Measurements from ENCODE around the gene ATP6V1D.
"Not testable (repeated sequence)": the region's sequence is repeated elsewhere in the genome, so short reads cannot be mapped to it uniquely, and the experiment has no call there.

Gene ATP6V1D

DNA sequence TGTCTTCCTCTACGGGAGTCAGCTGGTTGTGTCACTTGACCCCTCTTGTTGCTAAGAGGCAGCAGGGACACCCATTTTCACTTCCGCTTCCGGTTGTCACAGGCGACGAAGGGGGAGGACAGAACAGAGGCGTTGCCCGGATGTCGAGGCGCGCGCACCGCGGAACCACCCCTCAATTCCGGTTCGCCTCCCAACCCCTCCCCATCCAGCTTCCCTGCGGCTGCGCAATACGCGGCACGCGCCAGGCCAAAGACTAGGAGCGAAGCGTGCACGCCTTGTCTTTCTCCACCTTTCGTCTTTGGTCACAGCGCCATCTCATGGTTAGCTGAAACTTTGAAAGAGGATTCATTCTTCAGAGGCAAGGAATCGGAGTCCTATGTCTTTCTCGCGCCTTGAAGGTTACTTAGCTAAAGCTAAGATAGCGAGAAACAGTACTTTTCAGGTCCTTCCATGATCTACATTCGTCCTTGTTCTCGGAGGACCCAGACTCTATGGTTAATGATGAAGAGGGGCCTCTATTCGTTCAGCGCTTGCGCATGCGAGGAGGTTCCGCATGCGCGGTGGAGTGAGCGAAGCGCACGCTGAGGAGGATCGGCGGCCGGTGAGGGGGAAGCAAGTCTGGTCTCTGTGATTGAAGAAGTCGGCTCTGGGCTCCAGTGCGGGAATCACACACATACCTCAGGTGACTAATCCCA lies at the start of gene ATP6V1D, which contains the start of gene EIF2S1:
TSS of gene ATP6V1D (minus strand) at position 30 of the 695 bp plus-strand sequence. CDS start 106 bp downstream, outside the sequence.
TSS of gene EIF2S1 (plus strand) at position 554 of the 695 bp plus-strand sequence. CDS start 4,440 bp downstream, outside the sequence.
- DNase-seq = peak; percentile 100

DNA sequence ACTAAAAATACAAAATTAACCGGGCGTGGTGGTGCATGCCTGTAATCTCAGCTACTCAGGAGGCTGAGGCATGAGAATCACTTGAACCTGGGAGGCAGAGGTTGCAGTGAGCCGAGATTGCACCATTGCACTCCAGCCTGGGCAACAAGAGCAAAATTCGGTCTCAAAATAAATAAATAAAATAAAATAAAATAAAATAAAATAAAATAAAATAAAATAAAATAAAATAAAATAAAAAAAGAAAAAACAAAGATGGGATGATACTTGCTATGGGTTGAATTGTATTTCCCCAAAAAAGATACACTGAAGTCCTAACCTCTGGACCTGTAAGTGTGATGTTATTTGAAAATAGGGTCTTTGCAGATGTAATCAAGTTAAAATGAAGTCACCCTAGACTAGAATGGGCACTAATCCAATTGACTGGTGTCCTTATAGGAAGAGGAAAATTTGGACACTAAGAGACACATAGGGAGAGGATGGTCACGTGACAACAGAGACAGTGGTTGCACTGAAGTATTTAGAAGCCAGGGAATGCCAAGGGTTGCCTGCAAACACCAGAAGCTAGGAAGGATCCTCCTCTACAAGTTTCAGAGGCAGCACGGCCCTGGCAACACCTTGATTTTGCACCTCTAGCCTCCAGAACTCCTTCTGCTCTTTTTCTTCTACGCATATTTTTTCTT lies 48.7 kb upstream of the ATP6V1D start:
- DNase-seq = not testable (repeated sequence)

DNA sequence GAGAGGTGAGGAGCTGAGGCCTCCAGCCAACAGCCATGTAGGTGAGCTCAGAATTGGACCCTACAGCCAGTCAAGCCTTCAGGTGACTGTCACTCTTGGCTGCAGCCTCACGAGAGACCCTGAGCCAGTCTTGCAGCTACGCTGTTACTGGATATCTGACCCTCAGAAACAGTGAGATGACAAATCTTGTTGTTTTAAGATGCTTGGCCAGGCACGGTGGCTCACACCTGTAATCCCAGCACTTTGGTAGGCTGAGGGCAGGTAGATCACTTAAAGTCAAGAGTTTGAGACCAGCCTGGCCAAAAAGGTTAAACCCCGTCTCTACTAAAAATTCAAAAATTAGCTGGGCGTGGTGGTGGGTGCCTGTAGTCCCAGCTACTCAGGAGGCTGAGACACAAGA lies 46.2 kb upstream of the ATP6V1D start:
- no peak for DNase-seq

DNA sequence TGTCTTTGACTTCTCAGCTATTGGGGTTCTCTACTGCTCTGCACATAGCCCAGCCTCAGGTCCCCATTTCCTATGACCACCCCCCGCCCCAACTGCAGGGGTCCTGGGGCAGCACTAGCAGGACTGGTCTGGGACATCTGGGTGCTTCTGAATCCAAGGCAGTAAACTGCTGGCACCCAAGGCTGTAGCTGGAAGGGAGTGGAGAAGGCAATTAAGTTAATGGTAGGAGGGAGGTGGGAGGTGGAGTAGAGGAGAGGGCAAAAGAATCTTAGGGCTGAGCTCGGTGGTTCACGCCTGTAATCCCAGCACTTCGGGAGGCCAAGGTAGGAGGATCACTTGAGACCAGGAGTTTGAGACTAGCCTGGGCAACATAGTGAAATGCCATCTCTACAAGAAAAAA lies 40.8 kb upstream of the ATP6V1D start:
- DNase-seq = no peak

DNA sequence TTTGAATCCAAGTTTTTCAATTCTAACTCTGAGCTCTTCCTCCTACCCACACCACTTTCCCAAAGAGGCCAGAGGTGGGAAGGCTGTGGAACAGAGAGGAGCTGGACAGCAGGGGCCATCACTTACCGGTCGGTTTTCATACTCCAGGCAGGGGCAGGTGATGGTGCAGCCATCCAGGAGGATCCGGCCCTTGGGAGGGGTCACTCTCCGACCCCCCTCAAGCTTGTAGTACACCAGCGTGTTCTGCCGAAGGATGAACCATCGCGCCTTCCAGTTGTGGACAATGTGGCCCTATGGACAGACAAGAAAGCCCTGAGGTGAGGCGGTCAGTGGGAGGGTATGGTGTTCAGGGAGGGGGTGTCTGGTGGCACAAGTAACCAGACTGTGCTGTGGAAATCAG lies 37.9 kb upstream of the ATP6V1D start:
- no peak for DNase-seq

DNA sequence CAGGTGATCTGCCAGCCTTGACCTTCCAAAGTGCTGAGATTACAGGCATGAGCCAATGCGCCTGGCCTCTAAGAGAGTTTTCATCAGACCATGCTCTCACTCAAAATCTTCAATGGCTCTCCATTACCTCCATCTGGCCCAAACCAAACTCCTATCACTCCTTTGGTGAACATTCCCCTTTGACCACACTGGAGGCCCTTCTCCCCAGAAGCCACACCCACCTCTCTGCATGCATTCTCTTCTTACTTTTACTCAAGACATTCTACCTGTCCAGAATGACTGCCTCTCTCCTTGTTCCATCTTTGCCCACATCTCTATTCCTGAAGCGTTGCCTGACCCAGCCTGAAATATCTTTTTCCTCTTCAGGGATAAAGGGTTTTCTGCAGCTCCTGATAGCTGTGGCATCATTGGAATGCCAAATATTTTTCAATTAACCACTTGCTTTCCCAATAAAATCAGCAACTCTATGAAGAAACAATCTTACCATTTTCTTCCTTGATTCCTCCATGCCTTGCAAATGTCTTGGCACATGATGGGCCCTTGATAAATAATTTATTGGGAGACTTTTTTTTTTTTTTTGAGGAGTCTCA lies 36.9 kb upstream of the ATP6V1D start:
- no peak for DNase-seq

DNA sequence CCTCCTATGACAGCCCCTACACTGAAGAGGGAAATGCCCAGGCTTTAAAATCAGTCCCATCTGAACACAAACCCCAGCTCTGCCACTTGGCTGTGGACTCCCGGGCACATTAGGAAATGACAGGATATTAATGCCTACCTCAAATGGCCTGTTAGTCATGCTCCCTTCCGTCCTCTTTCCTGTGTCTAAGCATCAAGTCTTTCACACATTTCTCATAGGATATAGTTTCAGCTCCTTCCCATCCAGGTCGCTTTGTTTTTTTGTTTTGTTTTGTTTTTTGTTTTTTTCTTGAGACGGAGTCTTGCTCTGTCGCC lies 36.2 kb upstream of the ATP6V1D start:
- no peak for DNase-seq

DNA sequence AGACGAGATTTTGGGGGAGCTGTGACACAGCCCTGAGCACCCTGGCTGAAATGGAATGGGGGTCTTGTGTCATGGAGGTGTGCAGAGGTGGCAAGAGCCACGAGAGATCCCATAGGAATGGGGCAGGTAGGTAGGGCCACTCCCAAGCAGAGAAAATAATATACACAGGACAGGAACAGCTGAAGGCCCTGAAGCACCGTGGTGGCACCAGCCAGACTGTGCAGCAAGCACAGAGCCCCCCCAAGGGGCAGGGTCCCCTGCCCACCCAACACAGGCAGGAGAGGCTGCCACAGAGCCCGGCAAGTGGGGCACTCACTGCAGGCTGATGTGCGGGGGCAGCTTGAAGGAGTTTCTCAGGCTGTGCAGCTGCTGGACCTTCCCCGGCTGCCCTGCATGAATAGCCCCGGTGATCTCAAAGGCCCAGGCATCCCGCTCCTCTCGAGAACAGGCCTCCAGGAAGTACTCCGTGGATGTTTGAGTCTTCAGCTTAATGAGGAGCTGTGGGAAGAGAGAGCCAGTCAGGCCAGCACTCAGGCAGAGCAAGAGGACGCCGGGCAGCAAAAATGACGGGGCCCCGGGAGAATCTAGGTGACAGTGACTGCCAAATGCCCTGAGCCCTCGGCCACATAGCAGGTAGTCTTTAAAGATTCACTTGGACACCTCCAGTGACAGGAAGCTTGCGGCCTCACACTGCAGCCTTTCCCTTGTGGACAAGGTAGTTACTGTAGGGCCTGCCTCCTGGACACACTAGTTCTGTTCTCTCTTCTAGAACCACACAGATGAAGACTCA lies 35.7 kb upstream of the ATP6V1D start:
- no peak for DNase-seq

DNA sequence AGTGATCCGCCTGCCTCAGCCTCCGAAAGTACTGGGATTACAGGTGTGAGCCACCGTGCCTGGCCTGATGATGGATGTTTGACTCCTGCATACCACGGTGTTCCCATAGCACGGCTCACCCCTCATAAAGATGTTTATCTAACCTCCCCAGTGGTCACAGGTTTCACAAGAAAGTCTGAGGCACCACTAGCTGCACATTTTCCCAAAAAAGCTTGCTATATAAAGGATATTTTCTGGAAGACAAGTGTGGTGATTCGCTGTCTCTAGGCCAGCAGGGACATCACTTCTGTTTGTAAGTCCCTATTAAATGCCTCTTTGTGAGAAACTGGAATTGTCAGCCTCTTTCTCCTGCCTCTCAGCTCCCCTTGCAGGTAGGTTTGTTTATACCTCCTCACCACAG lies 34.1 kb upstream of the ATP6V1D start:
- DNase-seq = no peak

DNA sequence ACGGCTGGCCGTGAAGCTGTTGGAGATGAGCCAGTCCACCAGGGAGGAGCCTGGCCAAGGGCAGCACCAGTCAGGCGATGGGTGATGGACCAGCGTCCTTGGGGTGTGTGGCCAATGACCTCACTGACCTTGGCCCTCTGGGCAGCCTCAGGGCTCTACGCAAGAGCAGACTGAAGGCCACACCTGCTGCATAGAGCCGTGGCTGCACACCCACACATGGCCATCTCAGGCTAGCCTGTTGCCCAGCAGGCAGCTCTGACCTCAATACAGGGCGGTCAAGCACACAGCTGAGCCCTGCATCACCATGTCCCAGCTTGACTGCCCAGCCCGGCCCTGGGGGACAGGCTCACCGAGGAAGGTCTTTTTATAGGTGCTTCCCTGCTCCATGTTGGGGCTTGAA lies 33.2 kb upstream of the ATP6V1D start:
- no peak for DNase-seq

DNA sequence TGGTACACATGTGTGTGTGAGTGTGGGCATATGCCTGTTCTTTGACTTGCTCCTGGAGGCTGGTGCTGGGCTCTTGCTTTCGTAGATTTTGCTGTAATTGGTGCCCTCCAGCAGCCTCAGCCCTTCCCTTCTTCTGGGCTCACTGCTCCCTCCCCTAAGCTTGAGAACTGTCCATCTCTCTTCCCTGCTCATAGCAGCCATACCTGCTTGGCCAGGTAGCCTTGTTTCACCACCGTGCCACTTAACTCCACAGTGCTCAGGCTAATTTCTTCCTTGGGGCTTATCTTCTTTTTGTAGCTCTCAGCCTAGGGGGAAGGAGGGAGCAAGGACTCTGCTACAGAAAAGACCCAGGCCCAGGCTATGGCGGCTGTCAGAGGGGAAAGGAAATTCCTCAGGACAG lies 32.5 kb upstream of the ATP6V1D start:
- no peak for DNase-seq

DNA sequence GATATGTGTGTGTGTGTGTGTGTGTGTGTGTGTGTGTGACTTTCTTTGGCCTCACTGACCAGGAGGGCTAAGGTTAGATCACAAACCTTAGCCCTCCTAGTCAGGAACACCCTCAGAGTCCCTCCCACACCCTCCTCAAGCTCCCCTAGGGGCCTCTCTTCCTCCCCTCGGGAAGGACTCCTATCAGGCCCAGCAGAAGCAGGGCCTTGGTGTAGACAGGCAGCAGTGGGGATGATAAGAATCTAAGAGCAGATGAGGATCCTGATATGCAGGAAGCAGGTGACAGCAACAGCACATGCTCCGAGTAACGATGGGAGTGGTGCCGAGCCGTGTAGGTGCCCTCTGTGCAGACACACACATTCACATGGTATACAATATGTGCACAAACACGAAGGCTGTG lies 31.7 kb upstream of the ATP6V1D start:
- DNase-seq = no peak

DNA sequence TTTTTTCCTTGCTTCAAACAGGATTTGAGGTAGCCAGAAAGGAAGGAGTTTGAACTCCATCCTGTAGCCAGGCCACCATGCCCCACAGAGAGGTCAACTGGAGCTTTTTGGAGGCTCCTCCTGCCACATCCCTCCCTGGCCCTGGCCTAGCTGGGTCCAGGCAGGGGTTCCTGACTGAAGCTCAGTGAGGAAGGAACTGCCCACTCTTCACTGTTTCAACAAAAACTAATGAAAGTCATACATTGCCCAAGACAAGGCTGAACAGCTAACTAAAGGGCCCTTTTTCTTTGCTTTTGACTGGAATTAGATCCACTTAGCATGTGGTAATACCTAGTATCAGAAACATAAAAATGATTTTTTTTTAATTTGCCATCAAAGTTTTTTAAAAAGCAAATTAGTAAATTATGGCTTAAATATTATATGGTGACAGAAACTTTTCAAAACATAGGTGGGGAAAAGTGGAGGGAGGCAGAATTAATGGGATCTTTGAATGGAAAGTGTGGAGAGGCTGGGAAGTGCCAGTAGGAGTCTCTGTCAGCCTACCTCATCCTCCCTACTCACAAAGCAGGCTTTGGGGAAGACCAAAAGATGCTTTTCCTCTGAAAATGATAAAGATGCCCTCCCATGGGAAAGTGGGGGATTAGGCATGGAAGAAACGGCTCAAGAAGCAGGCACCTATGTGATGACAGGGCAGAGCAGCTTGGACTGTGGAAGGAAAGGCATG lies 30.4 kb upstream of the ATP6V1D start:
- DNase-seq = no peak

DNA sequence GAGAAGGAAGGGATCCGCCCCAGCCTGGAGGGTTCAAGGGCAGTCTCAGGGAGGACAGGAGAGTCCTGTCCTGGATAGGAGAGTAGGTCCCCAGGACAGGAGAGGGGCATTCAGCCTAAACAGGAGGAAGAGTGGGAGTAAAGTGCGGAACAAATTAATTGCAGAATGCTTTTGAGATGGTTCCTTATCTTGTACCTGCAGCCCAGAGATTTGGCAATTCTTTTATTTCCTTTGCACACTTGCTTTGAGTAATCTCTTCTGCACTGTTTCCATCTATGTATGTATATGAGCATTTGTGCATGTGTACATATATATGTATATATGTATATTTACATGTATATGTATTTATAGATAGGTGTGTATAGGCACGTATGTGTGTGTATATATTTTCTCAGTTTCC lies 29.7 kb upstream of the ATP6V1D start:
- no peak for DNase-seq

DNA sequence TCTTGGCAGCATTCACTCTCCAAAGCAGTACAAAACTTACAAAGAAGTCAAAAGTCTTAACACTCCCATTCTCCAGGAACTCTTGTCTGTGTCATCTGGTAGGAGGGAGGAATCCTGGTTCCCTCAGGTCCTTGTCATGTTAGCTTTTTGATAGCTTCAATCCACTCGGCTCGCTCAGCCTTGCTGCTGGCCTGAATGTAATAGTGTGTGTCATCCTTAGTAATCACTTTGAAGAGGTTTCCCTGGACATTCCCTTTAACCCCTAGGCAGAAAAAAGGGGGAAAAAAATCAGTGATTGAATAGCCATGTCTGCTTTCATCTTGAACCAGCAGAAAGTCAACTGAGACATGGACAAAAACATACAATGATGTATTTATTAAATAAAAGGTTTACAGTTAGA lies 27.6 kb upstream of the ATP6V1D start:
- no peak for DNase-seq

DNA sequence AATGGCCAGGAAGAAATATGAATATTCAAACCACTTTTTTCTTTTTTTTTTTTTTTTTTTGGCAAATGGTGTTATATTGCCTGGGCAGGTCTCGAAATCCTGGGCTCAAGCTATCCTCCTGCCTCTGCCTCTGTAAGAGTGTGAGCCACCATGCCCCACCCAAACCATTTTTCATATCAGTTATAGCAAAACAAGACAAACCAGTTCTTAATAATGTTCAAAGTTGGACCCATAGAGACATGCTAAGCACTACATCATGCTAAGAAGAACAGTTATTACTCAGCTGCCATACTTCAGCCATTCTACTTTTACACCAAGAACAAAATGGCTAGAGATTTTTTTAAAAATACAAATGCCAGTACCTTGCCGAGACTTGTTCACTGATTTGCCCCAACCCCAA lies 26.0 kb upstream of the ATP6V1D start:
- DNase-seq = no peak

DNA sequence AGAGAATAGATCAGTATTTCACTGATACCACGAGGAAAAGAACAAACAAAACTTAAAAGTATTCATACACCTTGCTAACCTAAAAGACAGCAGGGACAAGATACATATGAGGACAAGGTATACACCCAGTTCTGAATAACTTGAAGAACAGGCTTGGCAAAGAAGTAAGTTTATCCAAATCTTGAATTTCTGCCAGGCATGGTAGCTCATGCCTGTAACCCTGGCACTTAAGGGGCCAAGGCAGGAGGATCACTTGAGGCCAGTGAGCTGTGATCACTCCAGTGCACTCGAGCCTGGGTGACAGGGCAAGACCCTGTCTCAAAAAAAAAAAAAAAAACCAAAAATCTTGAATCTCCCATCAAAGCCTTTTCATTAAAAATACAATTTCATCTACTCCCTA lies 25.5 kb upstream of the ATP6V1D start:
- no peak for DNase-seq

DNA sequence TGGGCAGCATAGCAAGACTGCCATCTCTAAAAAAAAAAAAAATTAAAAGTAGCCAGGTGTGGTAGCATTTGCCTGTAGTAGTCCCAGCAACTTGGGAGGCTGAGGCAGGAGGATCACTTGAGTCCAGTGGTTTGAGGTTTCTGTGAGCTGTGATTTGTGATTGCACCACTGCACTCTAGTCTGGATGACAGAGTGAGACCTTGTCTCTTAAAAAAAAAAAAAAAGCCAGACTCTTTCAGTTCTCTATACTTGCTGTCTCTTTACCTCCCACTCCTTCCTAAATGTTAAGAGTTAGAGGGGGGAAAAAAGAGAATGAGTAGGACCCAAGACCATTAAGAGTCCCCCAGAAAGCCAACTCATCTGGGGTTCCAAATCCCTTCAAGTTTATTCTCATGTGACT lies 18.3 kb upstream of the ATP6V1D start:
- DNase-seq = no peak

DNA sequence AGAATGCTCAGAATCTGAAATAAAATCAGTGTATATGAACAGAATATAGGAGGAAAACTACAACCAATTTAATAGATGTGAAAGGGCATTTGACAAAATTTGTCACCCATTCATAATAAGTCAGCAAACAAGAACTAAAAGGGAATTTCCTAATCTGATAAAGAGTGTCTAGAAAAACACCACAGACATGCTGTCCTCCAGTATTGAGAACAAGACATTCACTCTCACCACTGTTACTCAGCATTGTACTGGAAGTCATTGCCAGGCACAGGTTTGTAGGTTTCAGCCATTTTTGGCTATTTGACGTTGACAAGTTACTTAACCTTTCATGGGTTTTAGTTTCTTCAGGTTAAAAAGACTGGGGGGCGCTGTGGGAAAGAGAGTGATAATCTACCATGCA lies 13.7 kb upstream of the ATP6V1D start:
- DNase-seq = no peak

DNA sequence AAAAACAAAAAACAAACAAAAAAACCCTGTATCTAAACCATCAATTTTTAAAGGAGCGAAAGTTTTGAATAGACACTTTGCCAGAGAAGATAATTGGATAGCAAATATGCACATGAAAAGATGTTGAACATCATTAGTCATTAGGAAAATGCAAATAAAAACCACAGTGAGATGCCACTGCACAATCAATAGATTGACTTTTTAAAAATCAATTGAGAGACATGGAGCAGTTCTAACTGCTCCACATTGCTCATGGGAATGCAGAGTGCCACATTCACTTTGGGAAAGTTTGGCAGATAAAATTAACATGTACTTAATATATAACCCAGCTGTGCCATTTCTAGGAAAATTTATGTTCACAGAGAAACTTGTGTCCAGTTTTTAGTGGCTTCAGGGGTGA lies 13.2 kb upstream of the ATP6V1D start:
- DNase-seq = no peak

DNA sequence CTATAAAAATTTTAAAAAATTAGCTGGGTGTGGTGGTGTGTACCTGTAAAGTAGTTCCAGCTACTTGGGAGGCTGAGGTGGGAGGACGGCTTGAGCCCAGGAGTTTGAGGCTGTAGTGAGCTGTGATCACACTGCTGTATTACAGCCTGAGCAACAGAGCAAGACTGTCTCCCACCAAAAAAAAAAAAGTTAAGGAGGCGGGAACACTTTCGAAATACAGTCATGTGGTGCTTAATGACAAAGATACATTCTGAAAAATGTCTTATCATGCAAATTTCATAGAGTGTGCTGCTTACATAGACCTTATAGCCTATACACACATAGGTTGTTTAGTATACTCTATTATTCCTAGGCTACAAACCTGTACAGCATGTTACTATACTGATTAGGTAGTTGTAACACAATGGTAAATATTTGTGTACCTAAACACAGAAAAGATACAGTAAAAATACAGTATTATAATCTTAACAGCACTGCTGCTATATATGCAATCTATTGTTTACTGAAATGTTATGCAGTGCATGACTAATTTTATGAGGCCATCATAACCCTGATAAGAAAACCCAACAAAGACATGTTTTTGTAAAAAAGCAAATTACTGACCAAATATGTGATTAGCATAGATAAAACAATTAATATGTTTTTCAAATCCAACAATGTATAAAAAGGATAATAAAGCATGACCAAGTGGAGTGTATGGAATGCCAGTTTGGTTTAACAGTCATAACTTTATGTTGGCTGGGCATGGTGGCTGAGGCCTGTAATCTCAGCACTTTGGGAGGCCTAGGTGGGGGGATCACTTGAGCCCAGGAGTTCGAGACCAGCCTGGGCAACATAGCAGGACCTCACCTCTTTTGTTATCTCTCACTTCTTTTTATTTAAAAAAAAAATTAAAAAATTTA lies 11.9 kb upstream of the ATP6V1D start:
- DNase-seq = no peak

DNA sequence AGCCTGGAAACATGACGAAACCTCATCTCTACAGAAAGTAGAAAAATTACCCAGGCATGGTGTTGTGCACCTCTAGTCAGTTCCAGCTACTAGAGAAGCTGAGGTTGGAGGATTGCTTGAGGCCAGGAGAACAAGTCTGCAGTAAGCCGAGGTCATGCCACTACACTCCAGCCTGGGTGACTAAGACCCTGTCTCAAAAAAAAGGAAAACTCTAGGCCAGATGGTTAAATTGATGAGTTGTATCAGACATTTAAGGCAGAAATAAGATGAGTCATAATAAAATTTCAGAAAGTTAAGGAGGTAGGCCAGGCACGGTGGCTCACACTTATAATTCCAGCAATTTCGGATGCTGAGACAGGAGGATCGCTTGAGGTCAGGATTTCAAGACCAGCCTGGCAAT lies 11.2 kb upstream of the ATP6V1D start:
- no peak for DNase-seq

Measured in retina (tissue), 1 donor.